Activated gamma-delta T cell (primary cell): Measurements from ENCODE around the gene BACH2.
"Not testable (repeated sequence)": the region's sequence is repeated elsewhere in the genome, so short reads cannot be mapped to it uniquely, and the experiment has no call there.

Experiments
- DNase-seq: peaks from one replicate; lab custom pipeline; 2025; lab: John Stamatoyannopoulos, UW

BACH2 gene

DNA sequence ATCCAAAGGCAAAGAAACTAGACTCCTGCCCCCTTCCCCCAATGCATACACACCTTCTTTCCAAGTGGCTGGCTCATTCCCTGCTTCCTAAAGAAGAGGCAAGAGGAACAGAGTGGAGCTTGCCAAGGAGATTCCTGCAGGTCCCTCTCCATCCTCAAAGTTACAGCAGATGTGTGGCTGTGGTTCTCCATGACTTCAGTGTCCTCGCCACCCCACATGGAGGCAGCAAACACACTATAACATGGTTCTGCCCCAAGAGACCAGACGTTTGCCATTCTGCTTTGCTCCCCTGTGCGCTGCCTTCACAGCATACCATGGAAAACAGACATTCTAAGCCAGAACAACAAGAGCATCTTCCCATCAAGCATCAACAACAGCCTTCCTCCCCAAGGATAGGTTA is 84.4 kb downstream of the BACH2 start:
- no peak for DNase-seq

DNA sequence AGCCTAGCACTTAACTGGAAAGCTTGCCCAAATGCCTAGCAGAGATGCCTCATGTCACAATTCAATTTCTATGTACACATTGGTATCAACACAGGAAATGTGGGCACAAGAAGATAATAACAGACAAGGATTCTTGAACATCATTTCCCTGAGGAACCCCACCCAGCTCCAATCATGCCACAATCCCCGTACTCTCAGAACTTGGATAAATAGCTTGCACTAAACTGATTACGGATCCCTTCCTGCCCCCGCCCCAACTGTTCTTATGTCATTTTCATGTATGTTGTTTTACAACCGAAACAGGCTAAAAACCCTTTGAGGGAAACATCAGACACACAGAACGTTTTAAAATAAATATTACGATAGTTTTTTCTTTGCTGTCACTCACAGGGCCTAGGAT is 87.1 kb downstream of the BACH2 start:
- DNase-seq, result no peak

GRCh38 chr6:90208690-90209089 is 88.0 kb downstream of the BACH2 start:
- not testable (repeated sequence) for DNase-seq

DNA sequence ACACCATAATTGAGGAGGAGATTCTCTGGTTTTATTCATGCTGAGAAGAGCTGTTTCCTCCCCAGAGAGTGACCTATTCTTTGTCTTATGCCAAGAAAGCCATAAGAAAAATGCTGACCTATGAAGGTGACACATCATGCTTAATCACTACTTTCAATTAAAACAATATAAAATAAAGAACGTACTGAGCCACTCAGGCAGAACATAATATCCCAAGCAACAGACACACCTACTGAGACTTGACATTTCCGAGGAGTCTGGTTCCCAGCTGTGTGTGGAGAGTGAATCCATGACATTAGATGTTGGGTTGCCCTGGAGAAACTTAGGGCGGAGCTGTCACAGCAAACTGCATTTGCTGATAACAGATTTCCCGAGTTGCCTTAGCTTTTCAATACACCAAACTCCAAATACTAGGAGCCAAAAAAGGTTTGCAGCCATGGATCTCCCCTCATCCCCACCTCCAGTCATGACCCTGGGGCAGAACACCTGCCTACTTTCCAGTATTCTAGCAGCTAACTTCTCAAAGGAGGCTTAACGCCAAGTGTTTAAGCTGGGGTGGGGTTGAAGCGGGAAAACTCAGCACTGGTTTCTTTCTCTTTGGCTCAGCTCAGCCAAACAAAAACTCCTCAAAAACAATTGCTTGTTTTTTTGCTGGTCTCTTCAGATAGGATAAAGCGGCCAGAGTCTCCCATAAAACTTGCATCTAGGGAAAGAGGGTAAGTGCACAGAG is 92.2 kb downstream of the BACH2 start:
- DNase-seq, result no peak

- DNase-seq, result no peak
Observed at GRCh38 chr6:90203672-90204071, 93.0 kb downstream of the BACH2 start.

DNA sequence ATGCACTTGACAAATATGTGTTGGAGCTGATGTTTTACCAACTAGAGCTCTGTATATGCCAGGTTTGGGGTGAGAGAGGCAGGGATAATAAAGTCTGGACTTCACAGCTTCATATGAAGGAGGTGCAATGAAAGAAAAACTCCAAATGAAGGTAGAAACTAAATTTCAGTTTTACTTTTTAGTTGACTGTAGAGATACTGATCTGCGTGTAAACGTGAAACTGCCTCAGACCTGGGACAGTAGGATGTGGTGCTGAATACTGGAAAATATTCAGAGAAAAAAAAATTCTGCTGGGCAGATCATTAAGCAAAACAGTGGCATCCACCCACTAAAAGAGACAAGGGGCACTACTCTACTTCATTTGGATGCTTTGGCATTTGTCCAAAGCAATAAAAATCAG is 94.5 kb downstream of the BACH2 start:
- DNase-seq, result no peak

- DNase-seq, result no peak
Observed at GRCh38 chr6:90199900-90200299, 96.7 kb downstream of the BACH2 start.

DNA sequence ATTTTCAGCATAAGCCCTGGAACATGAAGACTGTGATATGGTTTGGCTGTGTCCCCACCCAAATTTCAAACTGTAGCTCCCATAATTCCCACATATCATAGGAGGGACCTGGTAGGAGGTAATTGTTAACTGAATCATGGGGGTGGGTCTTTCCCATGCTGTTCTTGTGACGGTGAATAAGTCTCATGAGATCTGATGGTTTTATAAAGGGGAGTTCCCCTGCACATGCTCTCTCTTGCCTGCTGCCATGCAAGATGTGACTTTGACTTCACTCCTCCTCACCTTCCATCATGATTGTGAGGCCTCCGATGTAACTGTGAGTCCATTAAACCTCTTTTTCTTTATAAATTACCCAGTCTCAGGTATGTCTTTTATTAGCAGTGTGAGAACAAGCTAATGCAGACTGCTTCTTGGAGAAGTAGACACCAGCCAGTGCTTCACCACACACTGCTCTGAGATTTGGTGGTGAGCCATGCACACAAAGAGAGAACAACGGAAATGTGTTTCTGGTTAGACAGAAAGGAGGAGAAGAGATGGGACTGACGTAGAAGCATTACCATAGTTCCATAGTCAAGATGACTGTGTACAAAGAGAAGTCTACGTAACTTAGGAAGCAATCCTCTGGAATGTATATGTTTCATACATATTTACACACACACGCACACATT is 97.8 kb downstream of the BACH2 start:
- DNase-seq, result no peak

DNA sequence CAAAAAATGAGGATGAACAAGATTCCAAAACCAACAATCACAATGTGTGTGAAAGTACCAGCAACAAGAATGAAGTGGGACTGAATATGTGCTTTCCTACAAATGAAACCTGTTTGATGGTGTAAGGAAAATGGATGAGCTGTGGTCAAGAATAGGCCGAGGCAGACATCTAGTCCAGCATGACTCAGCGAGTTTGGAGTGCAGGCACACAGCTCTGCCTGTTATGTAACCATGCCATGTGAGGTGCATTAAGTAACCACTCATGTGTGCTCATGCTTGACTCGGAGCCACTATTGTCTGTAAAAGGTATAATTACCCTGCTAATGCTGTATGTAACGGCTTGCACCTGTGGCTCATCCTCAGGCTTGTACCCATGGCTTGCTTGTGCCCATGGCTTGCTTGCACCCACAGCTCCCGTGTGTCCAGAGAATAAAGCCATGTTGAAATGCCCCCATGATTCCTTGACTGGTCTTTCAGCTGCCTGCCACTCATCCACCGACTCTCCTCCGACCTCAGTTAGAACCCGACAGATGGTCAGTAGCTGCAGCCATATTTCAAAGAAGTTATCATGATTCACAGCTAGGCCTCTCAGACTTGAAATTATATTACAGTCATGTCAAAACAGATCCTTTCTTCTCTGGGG is 98.7 kb downstream of the BACH2 start:
- DNase-seq, result no peak

GRCh38 chr6:90195094-90195829 is 101.4 kb downstream of the BACH2 start:
- no peak for DNase-seq

- DNase-seq, result no peak
Observed at GRCh38 chr6:90194371-90194841, 102.2 kb downstream of the BACH2 start.

DNA sequence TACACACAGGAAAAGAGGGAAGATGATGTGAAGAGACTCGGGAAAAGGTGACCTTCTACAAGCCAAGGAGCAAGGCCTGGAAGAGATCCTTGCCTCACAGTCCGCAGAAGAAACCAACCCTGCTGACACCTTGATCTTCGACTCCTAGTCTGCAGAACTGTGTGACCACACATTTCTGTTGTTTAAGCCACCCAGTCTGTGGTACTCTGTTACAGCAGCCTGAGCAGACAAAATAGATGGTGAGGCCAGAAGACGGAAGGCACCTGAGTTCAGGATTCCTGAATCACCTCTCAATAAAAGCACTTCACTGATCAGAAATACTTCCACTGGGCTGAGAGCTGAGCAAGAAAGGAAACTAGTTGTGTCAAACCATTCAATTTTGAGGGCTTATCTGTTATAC is 103.3 kb downstream of the BACH2 start:
- no peak for DNase-seq

GRCh38 chr6:90192857-90193256 is 103.8 kb downstream of the BACH2 start:
- no peak for DNase-seq

DNA sequence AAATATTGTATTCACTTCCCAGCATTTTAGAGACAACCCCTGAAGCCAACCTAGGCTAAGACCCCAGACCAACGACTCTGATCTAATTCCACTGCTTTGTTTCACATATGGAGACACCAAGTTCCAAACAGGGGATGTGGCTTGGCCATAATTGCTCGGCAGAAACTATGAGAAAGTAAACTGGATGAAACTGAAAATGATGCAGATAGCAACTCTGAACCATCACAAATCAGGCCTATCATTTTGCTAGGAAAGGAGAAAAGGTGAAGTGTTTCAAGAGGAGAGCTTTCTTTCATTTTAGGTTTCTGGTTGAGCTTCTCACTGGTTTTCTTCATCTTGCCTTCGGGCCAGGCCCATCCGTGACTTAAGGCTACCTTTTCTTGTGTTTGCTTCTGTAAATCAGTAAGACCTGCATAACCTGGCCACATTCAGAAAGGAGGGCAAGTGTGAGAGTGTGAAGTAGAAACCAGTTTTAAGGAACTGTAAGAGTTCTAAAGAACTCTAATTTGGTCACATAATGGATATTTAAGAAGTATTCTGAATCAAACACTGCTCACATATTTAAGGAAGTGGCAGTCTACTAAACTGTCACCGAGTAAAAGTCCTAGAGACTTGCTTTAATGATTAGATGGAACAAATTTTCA is 105.8 kb downstream of the BACH2 start:
- no peak for DNase-seq

DNA sequence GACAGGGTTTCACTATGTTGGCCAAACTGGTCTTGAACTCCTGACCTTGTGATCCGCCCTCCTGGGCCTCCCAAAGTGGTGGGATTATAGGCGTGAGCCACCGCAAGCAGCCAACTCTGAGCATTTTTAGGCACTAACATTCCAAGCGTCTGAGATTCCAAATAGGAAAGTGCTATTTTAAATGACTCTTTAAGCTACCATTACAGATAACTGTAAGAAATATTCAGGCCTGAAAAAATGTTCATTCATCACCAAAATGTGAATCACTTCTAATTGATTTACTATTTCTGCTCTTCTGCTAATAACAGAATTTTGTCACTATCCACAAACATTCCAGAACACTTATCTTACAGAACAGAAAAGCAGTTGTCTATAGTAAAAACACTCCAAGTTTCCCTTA is 106.5 kb downstream of the BACH2 start:
- no peak for DNase-seq

DNA sequence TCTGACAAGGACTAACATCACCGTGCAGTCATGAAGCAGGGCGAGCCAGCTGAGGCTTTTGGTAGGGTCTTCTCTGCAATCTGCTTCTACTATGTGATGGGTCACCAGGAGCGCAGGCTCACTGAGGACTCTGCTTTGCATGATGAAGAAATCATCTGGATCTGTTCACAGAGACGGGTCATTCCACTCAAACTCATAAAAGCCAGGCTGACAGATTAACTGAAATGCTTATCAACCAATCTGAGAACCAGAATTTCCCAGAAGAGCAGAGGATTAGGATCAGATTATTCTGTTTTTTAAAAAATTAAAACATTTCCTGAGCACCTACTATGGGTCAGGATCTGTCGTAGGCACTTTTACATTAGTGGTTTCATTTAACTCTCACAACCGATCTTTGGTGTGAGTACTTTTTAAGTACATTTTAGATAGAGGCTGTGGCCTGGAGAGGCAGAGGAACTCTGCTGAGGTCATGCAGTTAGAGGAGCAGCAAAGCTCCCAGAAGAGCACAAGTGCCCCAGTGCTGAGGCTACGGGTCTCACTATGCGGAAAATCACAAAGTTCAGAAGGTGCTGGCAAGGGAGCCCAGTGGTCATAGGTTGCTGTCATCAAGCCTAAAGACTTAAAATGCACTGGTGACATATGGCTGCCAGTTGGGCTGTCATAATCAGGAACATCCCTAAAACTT is 109.1 kb downstream of the BACH2 start:
- no peak for DNase-seq

DNA sequence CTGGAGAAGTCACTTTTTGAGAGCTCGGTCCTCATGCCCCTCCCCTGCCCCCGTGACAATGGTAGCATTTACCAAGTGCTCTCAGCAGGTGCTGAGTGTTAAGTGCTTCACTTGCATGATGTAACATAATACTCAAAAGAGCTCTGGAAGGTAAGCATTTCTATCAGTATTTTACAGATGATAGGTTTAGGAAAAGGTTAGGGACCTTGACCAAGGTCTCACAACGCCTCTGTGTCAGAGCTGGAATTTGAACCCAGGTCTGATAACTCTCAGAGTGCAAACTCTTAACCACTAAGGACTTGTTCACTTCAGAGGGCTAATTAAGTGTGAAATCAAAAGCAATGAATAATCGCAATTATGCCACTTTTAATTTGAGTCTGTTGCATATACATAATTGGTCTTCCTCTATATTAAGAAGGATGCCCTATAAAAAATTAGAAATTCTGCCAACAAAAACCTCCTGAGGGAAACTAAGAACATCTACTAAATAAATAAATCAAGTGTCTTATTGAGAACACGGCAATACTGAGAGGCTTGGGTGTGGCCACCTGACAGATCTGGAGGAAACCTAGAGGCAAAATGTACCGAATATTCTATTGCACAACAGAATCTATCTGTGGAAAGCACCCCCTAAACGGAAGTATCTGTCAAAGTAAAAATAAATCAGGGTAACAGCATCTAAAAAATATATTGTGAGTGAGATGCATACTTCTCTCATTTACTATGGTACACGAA is 109.8 kb downstream of the BACH2 start:
- no peak for DNase-seq

GRCh38 chr6:90186026-90186425 is 110.6 kb downstream of the BACH2 start:
- no peak for DNase-seq

DNA sequence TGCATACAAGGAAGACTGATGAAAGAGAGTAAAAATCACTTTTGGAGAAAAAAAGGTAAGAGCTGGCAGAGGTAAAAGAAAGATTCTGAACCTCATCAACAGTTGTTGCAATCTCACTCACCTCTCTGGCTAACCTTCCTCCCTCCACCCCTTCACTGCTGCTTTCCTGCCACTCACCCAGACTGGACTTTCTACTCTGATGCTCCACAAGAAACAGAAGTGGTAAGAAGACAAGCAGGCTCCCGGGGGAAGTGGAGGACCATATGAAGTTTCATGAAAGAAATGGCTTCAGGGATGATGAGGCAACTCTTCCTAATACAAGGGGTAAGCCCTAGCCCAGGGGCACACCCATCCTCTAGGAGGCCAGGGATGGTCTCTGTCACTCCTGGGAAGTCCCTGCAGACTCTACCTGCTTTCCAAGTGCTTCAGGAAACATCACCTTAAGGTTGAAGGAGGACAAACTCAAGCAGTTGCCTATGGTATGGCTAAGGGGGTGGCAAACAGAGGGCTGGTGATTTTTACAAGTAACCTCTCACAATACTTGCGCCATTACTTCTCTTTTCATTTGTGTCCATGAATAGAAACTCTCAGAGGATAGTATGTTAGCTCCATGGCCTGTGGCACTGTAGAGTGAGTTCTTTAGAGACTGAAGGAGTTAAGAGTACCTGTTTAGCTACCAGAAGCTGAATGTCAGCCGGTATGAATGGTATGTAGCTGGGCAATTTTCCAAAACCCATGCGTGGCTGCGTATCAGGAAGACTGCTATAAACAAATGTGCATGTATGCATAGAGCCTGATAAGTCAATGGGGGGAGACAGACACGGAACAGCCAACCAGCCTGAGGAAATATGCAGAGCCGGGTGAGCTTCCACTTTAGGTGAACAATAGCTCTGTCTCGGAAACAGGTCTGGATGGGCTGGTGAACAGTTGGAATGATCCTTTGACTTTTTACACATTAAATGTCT is 112.0 kb downstream of the BACH2 start:
- no peak for DNase-seq
